Heart right ventricle (tissue), 16 donors: Measurements from ENCODE around the gene TSPAN12. TPM values are rescaled to one million over a fixed set of nuclear protein-coding genes. Genes with fewer than 3 reads are reported as not detected.

Experiments
- ATAC-seq, 8 donors: fragments of 200-7000 bp; cut with Tn5 transposase; one replicate each; pipeline ENCODE4 v1.9.1; 2020; ENCODE audit warnings: mild to moderate bottlenecking in 8 of 8, moderate library complexity in 8 of 8, moderate number of reproducible peaks in 1 of 8
- DNase-seq, 2 donors: peaks; one replicate each; pipeline ENCODE4 v3.0.0-alpha.2; 2020
- H3K27ac ChIP-seq, 10 donors: fragments of 200-600 bp; sonication (generic) in 2 of 10; one replicate each; pipeline versions ENCODE4 v1.5.0 to v1.8.0; 2020 to 2022; ENCODE audit warnings: mild to moderate bottlenecking in 3 of 10
- H3K27me3 ChIP-seq, 7 donors: fragments of 200-600 bp; one replicate each; pipeline ENCODE4 v1.8.0; 2021 to 2022; ENCODE audit warnings: mild to moderate bottlenecking in 2 of 7
- H3K36me3 ChIP-seq, 9 donors: fragments of 200-600 bp; sonication (generic) in 1 of 9; one replicate each; pipeline versions ENCODE4 v1.5.0 to v1.8.0; 2020 to 2022; ENCODE audit warnings: mild to moderate bottlenecking in 2 of 9
- H3K4me1 ChIP-seq, 9 donors: fragments of 200-600 bp; sonication (generic) in 1 of 9; one replicate each; pipeline versions ENCODE4 v1.5.0 to v1.8.0; 2020 to 2022; ENCODE audit warnings: mild to moderate bottlenecking in 4 of 9
- H3K4me3 ChIP-seq, 10 donors: fragments of 200-600 bp; sonication (generic) in 2 of 10; one replicate each; pipeline versions ENCODE4 v1.5.0 to v1.8.0; 2020 to 2022; ENCODE audit warnings: mild to moderate bottlenecking in 7 of 10, moderate library complexity in 2 of 10
- H3K9me3 ChIP-seq, 11 donors: fragments of 200-600 bp in 10 of 11; sonication (generic) in 2 of 11; one replicate each; pipeline versions ENCODE4 v1.5.0 to v1.8.0; 2013 to 2022; ENCODE audit warnings: mild to moderate bottlenecking in 2 of 11, control low read depth in 1 of 11, moderate library complexity in 1 of 11
- CTCF ChIP-seq, 9 donors: fragments of 200-600 bp; sonication (generic) in 2 of 9; IDR thresholded peaks; one replicate each; pipeline versions ENCODE4 v1.5.0 to v1.8.0; 2021 to 2022; ENCODE audit warnings: antibody characterized with exemption in 9 of 9, mild to moderate bottlenecking in 5 of 9, moderate library complexity in 1 of 9
- WGBS, 2 donors: extraction: QIAGEN DNeasy Blood & Tissue Kit; methylation state at CpG; one replicate each; pipeline ENCODE4 v1.1.7; 2013; ENCODE audit warnings: inconsistent platforms in 1 of 2; 5-methylcytosine and 5-hydroxymethylcytosine counted together
- intact Hi-C, 10 donors: fragments of 100-400 bp; cut with DNase I; formaldehyde crosslinking; loops; one replicate each; pipeline versions ENCODE4 v1.11.1 to v1.14.2; 2022
- polyA plus RNA-seq, 2 donors: library from polyadenylated mRNA; stranded (reverse); fragments of 200-250 nt; gene quantifications; one replicate each; pipeline ENCODE4 v1.2.3, GENCODE V29; 2013
- total RNA-seq, 10 donors: library from RNA; stranded (reverse); fragmentation: NEBNext Ultra II Directional in 3 of 10; extraction: Animal tissue kit (Norgen Biotek cat#: 25700) in 3 of 10; gene quantifications; one replicate each; pipeline versions ENCODE4 v1.2.1 to v1.2.4, GENCODE V29; 2021 to 2023
- donor health status: Arrhythmogenic right ventricular cardiomyopathy.
- donor health status: ischemic (EF 13 %, LVEDD 7.1; RV severe dilation, severe dysfunction).
- donor health status: healthy with polysubstance abuse.
- donor health status: DM: no; HTN: yes; CAD: no.
- donor health status: DM: no; HTN: no; CAD: no.
- donor health status: ischemic (EF 25% LVEDD 6.9; RV normal size, moderate dysfunction).
- donor health status: ischemic (EF 25% LVEDD 5.7; RV mildly dilated, moderate dysfunction).
- donor health status: healthy.
- donor health status: DM: yes; HTN: yes; CAD: no.
- donor health status: Ischemic cardiomyopathy.
- donor health status: ischemic (EF 35%, LVEDD 5.7; RV mildly dilated, moderate dysfunction).
- donor health status: nonischemic (EF 11% LVEDD 7.7; RV severe dilation, severe dysfunction).
- donor health status: DM: yes; HTN: yes; CAD: no.
- donor health status: PGD.
- donor health status: ischemic (EF 29% LVEDD 5.4; RV normal size, mild dysfunction).
- donor health status: nonischemic (EF 23%, LVEDD 6.1; RV moderate dilation, normal function).

TSPAN12 gene
- total and polyA plus RNA-seq, 12 donors = 17.9 to 78.6 (median 60.4) TPM

- Histone ChIP-seq H3K9me3 (peaks cover 0 to 4% (median 0%) of the 10 kb centered on the region in 11 donors), H3K4me1 (peaks cover 0 to 12% (median 0%) of the 10 kb centered on the region in 9 donors), H3K4me3 (no peak overlapping the region), H3K27me3 (no peaks in the 10 kb centered on the region), H3K36me3 (peaks cover 0 to 16% (median 0%) of the 10 kb centered on the region in 9 donors), H3K27ac (no peak overlapping the region)
- ATAC-seq = no peak
- no peak for TF ChIP-seq CTCF (IDR thresholded peaks at IDR 0.05)
- WGBS, 2 donors = 66 to 70% methylated on average over 1 of the region's 1 CpG
- DNase-seq = no peak
- intact Hi-C loops = no loop called here
Observed at GRCh38 chr7:120825152-120825551, 32.8 kb downstream of the TSPAN12 start.

DNA sequence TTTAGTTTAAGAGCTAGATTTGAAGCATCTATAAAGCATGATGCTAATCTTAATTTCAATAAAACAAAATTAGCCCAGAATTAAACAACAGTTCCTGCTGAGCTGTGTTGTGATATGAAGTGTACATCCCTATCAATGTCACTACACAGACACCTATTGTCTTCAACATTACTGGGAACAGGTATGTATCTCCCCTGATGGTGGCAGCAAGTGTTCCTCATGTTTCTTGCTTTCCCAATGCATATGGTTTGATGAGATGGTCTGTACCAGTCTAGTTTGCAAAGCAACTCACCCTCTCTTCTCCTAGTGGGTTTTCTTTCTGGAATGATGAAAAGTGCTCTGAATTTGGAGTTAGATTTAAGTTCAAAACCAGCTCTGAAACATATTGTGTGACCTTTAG lies 38.1 kb downstream of the TSPAN12 start:
- no peak overlapping the region for H3K4me3 ChIP-seq
- ATAC-seq (no peak), DNase-seq (no peak)
- H3K36me3 ChIP-seq = peaks cover 0 to 20% (median 0%) of the 10 kb centered on the region in 9 donors
- peak in 1 of 9 donors; percentile 7 for TF ChIP-seq CTCF (IDR thresholded peaks at IDR 0.05)
- H3K27ac ChIP-seq = no peak overlapping the region
- H3K9me3 ChIP-seq = no peaks in the 10 kb centered on the region
- H3K27me3 ChIP-seq = no peaks in the 10 kb centered on the region
- intact Hi-C loops = no loop called here
- H3K4me1 ChIP-seq = peaks cover 0 to 12% (median 0%) of the 10 kb centered on the region in 9 donors

- Histone ChIP-seq H3K27ac (no peak overlapping the region), H3K4me3 (no peak overlapping the region), H3K4me1 (peaks cover 0 to 12% (median 0%) of the 10 kb centered on the region in 9 donors), H3K9me3 (no peaks in the 10 kb centered on the region), H3K36me3 (peaks cover 0 to 23% (median 0%) of the 10 kb centered on the region in 9 donors), H3K27me3 (no peaks in the 10 kb centered on the region)
- intact Hi-C loops = no loop called here
- no peak for DNase-seq
- 77 to 87% methylated on average over 2 of the region's 2 CpGs for WGBS, 2 donors
- no peak for ATAC-seq
- TF ChIP-seq CTCF (IDR thresholded peaks at IDR 0.05) = no peak
Observed at GRCh38 chr7:120817851-120818250, 40.1 kb downstream of the TSPAN12 start.

DNA sequence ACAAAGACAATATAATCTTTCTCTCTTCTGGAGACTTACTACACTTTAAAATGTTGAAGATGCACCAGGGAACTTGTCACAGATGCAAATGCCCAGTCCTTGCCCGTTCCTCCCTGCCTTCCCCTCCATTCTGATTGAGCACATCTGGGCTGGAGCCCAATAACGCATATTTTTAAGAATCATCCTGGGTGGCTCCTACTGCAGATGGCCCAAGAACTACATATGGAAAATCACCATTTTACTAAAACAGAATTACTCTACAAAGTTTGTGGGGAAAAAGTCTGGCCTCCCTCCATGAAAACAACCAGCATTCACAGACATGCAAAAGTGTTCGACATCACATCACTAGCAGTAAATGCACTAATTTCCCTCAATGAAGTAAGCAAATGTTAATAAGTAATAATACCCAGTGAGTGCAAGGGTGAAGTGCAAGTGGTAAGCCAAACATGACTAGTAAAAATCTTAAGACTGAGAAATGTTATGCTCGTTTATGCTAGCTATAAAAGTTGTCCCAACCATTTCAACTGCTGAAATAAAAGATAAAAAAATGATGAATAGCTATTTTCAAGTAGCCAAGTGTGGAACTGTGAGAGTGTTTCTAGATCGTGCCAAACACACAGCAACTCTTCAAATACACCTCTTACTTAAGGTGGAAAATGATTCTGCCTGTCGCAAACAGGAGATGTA lies 43.5 kb downstream of the TSPAN12 start:
- Histone ChIP-seq H3K27me3 (no peaks in the 10 kb centered on the region), H3K36me3 (peaks cover 0 to 26% (median 0%) of the 10 kb centered on the region in 9 donors), H3K9me3 (no peaks in the 10 kb centered on the region), H3K4me1 (peaks cover 0 to 9% (median under 1%) of the 10 kb centered on the region in 9 donors), H3K27ac (no peak overlapping the region), H3K4me3 (no peak overlapping the region)
- intact Hi-C loops = no loop called here
- ATAC-seq = no peak
- DNase-seq = no peak
- WGBS, 2 donors = 69 to 72% methylated on average over 6 of the region's 6 CpGs
- no peak for TF ChIP-seq CTCF (IDR thresholded peaks at IDR 0.05)
